Psoas muscle (tissue), 8 donors: ENCODE data around the gene GRID1. TPM values are rescaled to one million over a fixed set of nuclear protein-coding genes. Genes with fewer than 3 reads are reported as not detected.
A peak's percentile ranks its signal among the peaks of the same experiment; 100 is the strongest.

Source experiments
- ATAC-seq, 4 donors: fragments of 200-7000 bp; cut with Tn5 transposase; one replicate each; pipeline ENCODE4 v1.9.1; 2020; ENCODE audit warnings: moderate library complexity in 3 of 4, mild to moderate bottlenecking in 2 of 4
- DNase-seq, 2 donors: peaks; one replicate each; pipeline ENCODE4 v3.0.0-alpha.2; 2020
- H3K27ac ChIP-seq: fragments of 200-600 bp; one replicate; pipeline ENCODE4 v1.8.0; 2022
- H3K27me3 ChIP-seq, 3 donors: fragments of 200-600 bp in 1 of 3; one replicate each; pipeline versions ENCODE4 v1.6.1 to v1.8.0; 2013 to 2022; ENCODE audit warnings: low read length in 2 of 3, mild to moderate bottlenecking in 2 of 3, moderate library complexity in 1 of 3; ENCODE audit not compliant: insufficient read depth in 3 of 3
- H3K36me3 ChIP-seq, 2 donors: fragments of 200-600 bp in 1 of 2; one replicate each; pipeline versions ENCODE4 v1.6.1 to v1.8.0; 2013 to 2022; ENCODE audit warnings: low read depth in 1 of 2, mild to moderate bottlenecking in 1 of 2, moderate library complexity in 1 of 2; ENCODE audit not compliant: insufficient read depth in 1 of 2
- H3K4me1 ChIP-seq: fragments of 200-600 bp; one replicate; pipeline ENCODE4 v1.8.0; 2022
- H3K4me3 ChIP-seq: fragments of 200-600 bp; one replicate; pipeline ENCODE4 v1.8.0; 2022; ENCODE audit warnings: mild to moderate bottlenecking
- H3K9me3 ChIP-seq: fragments of 200-600 bp; one replicate; pipeline ENCODE4 v1.8.0; 2022
- CTCF ChIP-seq: fragments of 200-600 bp; IDR thresholded peaks from one replicate; pipeline ENCODE4 v1.8.0; 2022; ENCODE audit warnings: antibody characterized with exemption
- WGBS, 3 donors: extraction: QIAGEN DNeasy Blood & Tissue Kit; methylation state at CpG; one replicate each; pipeline versions ENCODE4 v1.1.6 to v1.1.7; 2013; 5-methylcytosine and 5-hydroxymethylcytosine counted together
- intact Hi-C, 2 donors: fragments of 100-400 bp; cut with DNase I; formaldehyde crosslinking; loops; one replicate each; pipeline versions ENCODE4 v1.11.0 to v1.14.2; 2022
- polyA plus RNA-seq, 3 donors: library from polyadenylated mRNA; stranded (reverse); fragments of 200-250 nt; gene quantifications; one replicate each; pipeline ENCODE4 v1.2.3, GENCODE V29; 2013
- total RNA-seq, 4 donors: library from RNA; stranded (reverse); fragmentation: NEBNext Ultra II Directional in 2 of 4; extraction: Animal tissue kit (Norgen Biotek cat#: 25700) in 2 of 4; gene quantifications; one replicate each; pipeline versions ENCODE4 v1.2.1 to v1.2.4, GENCODE V29; 2021 to 2023
- donor health status: healthy with polysubstance abuse.
- donor health status: DM: no; HTN: no; CAD: no; lungs with moderate emphysema.
- donor health status: Bipolar disorder and iron deficiency.
- donor health status: healthy.
- donor health status: DM: yes; HTN: yes; CAD: no.
- donor health status: DM: no; HTN: no; CAD: no.
- donor health status: DM: no; HTN: no; CAD: no.
- donor health status: DM: yes; HTN: yes; CAD: no.

The GRID1 gene
- total and polyA plus RNA-seq, 7 donors = 0.17 to 0.56 (median 0.24) TPM

- intact Hi-C loops = no loop called here
- Histone ChIP-seq H3K27me3 (no peaks in the 10 kb centered on the region), H3K4me1 (no peaks in the 10 kb centered on the region), H3K27ac (no peak overlapping the region), H3K4me3 (no peak overlapping the region), H3K9me3 (no peaks in the 10 kb centered on the region), H3K36me3 (no peaks in the 10 kb centered on the region)
- ATAC-seq (peak; percentile 35 to 74 (median 48)), DNase-seq (no peak)
- TF ChIP-seq CTCF = peak; percentile 32
- 51 to 53% (median 52%) methylated on average over 8 of the region's 8 CpGs for WGBS, 3 donors
Observed at GRCh38 chr10:86103391-86104101, 263.0 kb downstream of the GRID1 start.

- Histone ChIP-seq H3K4me3 (no peak overlapping the region), H3K4me1 (no peaks in the 10 kb centered on the region), H3K27ac (no peak overlapping the region), H3K9me3 (no peaks in the 10 kb centered on the region), H3K36me3 (no peaks in the 10 kb centered on the region), H3K27me3 (no peaks in the 10 kb centered on the region)
- intact Hi-C loops = no loop called here
- ATAC-seq = no peak
- no peak for TF ChIP-seq CTCF
- 78 to 86% (median 82%) methylated on average over 5 of the region's 5 CpGs for WGBS, 3 donors
- DNase-seq = no peak
Observed at GRCh38 chr10:86102451-86102850, 264.1 kb downstream of the GRID1 start.

GRCh38 chr10:86102031-86102430 is 264.6 kb downstream of the GRID1 start:
- Histone ChIP-seq H3K4me1 (no peaks in the 10 kb centered on the region), H3K27ac (no peak overlapping the region), H3K4me3 (no peak overlapping the region), H3K9me3 (no peaks in the 10 kb centered on the region), H3K36me3 (no peaks in the 10 kb centered on the region), H3K27me3 (no peaks in the 10 kb centered on the region)
- 90 to 93% (median 90%) methylated on average over 2 of the region's 2 CpGs for WGBS, 3 donors
- DNase-seq (no peak), ATAC-seq (no peak)
- intact Hi-C loops = no loop called here
- TF ChIP-seq CTCF = no peak

DNA sequence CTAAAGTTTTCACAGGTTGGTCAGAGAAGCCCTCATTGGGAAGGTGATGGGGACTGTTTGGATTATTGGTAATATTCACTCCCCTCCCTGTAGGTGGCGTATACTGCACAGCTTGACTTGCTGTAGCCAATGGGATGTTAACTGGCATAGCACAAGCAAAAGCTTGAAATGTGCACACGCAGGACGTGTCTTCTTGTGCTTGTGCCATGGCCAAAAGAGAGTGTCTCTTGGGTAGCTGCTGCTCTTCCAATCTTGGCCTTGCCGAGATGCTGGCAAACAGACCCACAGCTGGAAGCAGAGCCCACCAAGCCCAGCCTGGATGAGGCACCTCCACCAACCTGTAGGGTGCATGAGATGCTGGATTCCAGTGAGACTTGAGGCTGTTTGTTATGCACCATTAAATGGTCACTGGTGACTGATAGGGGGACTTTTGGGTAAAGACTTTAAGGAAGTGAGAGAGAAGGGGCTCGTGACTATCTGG is 266.0 kb downstream of the GRID1 start:
- no peaks in the 10 kb centered on the region for H3K36me3 ChIP-seq
- no peak overlapping the region for H3K27ac ChIP-seq
- intact Hi-C loops = no loop called here
- no peaks in the 10 kb centered on the region for H3K4me1 ChIP-seq
- no peaks in the 10 kb centered on the region for H3K9me3 ChIP-seq
- H3K27me3 ChIP-seq = no peaks in the 10 kb centered on the region
- TF ChIP-seq CTCF = no peak
- ATAC-seq (no peak), DNase-seq (no peak)
- 50 to 56% (median 55%) methylated on average over 5 of the region's 5 CpGs for WGBS, 3 donors
- H3K4me3 ChIP-seq = no peak overlapping the region
